RPMI7951 (cell line): ENCODE data around the gene PITX3. TPM values are rescaled to one million over a fixed set of nuclear protein-coding genes. Genes with fewer than 3 reads are reported as not detected.

Source experiments
- total RNA-seq: library from RNA; depleted of rRNA; stranded (reverse); fragments of >200 nt; shearing (Covaris generic); gene quantifications from 2 replicates; pipeline ENCODE4 v1.2.3, GENCODE V29; 2014; rRNA removed

PITX3 gene
- total RNA-seq, 1 experiment from 2014 or later = not detected

Other genes with a start within 250 kb of the PITX3 start
- gene ARMH3, start 185.3 kb downstream of the PITX3 start, total RNA-seq = 3.8 and 5.7 TPM in 2 replicates
- 5.3 and 10.7 TPM in 2 replicates for gene HPS6, start 176.2 kb downstream of the PITX3 start, total RNA-seq
- gene LDB1, start 121.1 kb downstream of the PITX3 start, total RNA-seq = 17.2 and 19.6 TPM in 2 replicates
- 10.6 and 14.7 TPM in 2 replicates for gene PPRC1, start 108.5 kb downstream of the PITX3 start, total RNA-seq
- gene NOLC1, start 89.1 kb downstream of the PITX3 start, total RNA-seq = 31.2 and 41.1 TPM in 2 replicates
- 0.36 and 0.49 TPM in 2 replicates for gene ELOVL3, start 15.2 kb downstream of the PITX3 start, total RNA-seq
- gene GBF1, start 4.0 kb upstream of the PITX3 start, total RNA-seq = 23.9 and 31.0 TPM in 2 replicates
- gene NFKB2, start 154.2 kb upstream of the PITX3 start, total RNA-seq = 19.9 and 28.9 TPM in 2 replicates
- gene PSD, start 177.3 kb upstream of the PITX3 start, total RNA-seq = 0.24 and 1.5 TPM in 2 replicates
- 5.3 and 6.1 TPM in 2 replicates for gene FBXL15, start 179.3 kb upstream of the PITX3 start, total RNA-seq
- gene CUEDC2, start 191.1 kb upstream of the PITX3 start, total RNA-seq = 43.4 and 53.6 TPM in 2 replicates
- gene C10orf95, start 210.0 kb upstream of the PITX3 start, total RNA-seq = not detected in 2 replicates